ENCODE results near the gene HS3ST4. TPM values are rescaled to one million over a fixed set of nuclear protein-coding genes. Genes with fewer than 3 reads are reported as not detected.

Gene HS3ST4
- total RNA-seq, 2 donors from 2014 or later: not detected

- Mint-ChIP-seq H3K36me3 (ENCODE audit: insufficient read depth in 2 of 2) (peaks cover 0 to 3% of the 10 kb centered on the region in 2 donors), H3K9me3 (peaks cover 0 to 7% of the 10 kb centered on the region in 2 donors), H3K4me3 (no peak overlapping the region), H3K27ac (no peak overlapping the region), H3K27me3 (ENCODE audit: low read depth) (peaks cover 18% of the 10 kb centered on the region), H3K4me1 (ENCODE audit: low read depth) (no peaks in the 10 kb centered on the region)
- DNase-seq (no peak), ATAC-seq (replicated peaks in 1 of 2) (no peak)
Measured at GRCh38 chr16:25895380-25895779, 203.6 kb downstream of the HS3ST4 start.

- H3K9me3 Mint-ChIP-seq: no peaks in the 10 kb centered on the region
- DNase-seq: no peak
- no peak for ATAC-seq (replicated peaks in 1 of 2)
- H3K36me3 Mint-ChIP-seq (ENCODE audit: insufficient read depth in 2 of 2): no peaks in the 10 kb centered on the region
- peaks cover 18% of the 10 kb centered on the region for H3K27me3 Mint-ChIP-seq (ENCODE audit: low read depth)
- H3K4me3 Mint-ChIP-seq: no peak overlapping the region
- H3K4me1 Mint-ChIP-seq (ENCODE audit: low read depth): no peaks in the 10 kb centered on the region
- H3K27ac Mint-ChIP-seq: no peak overlapping the region
Measured at GRCh38 chr16:25896411-25896810, 204.7 kb downstream of the HS3ST4 start.

DNA sequence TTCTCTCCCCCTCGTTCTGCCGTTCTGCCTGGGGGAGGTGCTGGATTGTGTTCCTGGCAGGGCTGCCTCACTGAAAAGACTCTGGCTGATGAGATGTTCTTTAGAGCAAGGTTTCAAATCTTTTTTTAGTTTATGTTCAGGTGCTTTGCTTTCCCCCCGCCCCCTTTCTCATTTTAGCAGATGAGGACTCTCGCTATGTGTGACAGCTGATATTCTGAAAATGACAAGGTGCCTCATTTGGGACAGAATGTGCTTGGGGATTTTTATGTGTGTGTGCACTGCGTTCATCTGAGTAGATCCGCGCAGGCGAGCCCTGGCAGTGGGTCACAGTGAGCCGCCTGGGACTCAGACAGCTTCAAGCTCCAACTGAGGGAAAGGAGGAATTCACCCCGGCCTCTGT, 205.9 kb downstream of the HS3ST4 start:
- Mint-ChIP-seq H3K27me3 (ENCODE audit: low read depth) (peaks cover 22% of the 10 kb centered on the region), H3K9me3 (no peaks in the 10 kb centered on the region), H3K36me3 (ENCODE audit: insufficient read depth in 2 of 2) (no peaks in the 10 kb centered on the region), H3K27ac (no peak overlapping the region), H3K4me1 (ENCODE audit: low read depth) (no peaks in the 10 kb centered on the region), H3K4me3 (no peak overlapping the region)
- ATAC-seq (replicated peaks in 1 of 2): no peak
- DNase-seq: no peak

DNA sequence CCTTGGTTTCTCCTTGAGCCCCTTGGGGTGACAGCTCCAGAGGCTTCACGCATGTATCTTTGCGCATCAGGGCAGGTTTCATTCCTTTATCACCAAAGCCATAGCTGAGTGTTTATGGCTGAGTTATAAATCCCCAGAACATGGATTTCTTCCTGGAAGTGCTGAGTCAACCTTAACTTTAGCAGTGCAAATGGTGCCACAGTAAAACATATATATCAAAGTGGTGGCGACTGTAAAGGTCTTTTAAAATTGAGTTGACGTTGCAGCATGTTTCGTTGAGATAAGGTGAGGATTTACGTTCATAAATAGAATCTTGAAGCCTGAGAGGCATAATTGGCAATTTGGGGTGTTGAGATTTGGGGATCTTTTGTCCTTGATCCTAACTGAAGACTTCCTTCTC, 214.1 kb downstream of the HS3ST4 start:
- ATAC-seq (replicated peaks in 1 of 2) (no peak), DNase-seq (no peak)
- peaks cover 0 to 3% of the 10 kb centered on the region in 2 donors for H3K9me3 Mint-ChIP-seq
- no peaks in the 10 kb centered on the region for H3K4me1 Mint-ChIP-seq (ENCODE audit: low read depth)
- H3K27me3 Mint-ChIP-seq (ENCODE audit: low read depth): peaks cover 4% of the 10 kb centered on the region
- no peak overlapping the region for H3K4me3 Mint-ChIP-seq
- H3K27ac Mint-ChIP-seq: no peak overlapping the region
- H3K36me3 Mint-ChIP-seq (ENCODE audit: insufficient read depth in 2 of 2): no peaks in the 10 kb centered on the region

- Mint-ChIP-seq H3K9me3 (no peaks in the 10 kb centered on the region), H3K36me3 (ENCODE audit: insufficient read depth in 2 of 2) (no peaks in the 10 kb centered on the region), H3K27ac (no peak overlapping the region), H3K27me3 (ENCODE audit: low read depth) (no peaks in the 10 kb centered on the region), H3K4me1 (ENCODE audit: low read depth) (no peaks in the 10 kb centered on the region), H3K4me3 (no peak overlapping the region)
- DNase-seq (no peak), ATAC-seq (replicated peaks in 1 of 2) (no peak)
Measured at GRCh38 chr16:25910971-25911370, 219.2 kb downstream of the HS3ST4 start.

- Mint-ChIP-seq H3K4me3 (no peak overlapping the region), H3K27me3 (ENCODE audit: low read depth) (no peaks in the 10 kb centered on the region), H3K36me3 (ENCODE audit: insufficient read depth in 2 of 2) (no peaks in the 10 kb centered on the region), H3K4me1 (ENCODE audit: low read depth) (no peaks in the 10 kb centered on the region), H3K27ac (no peak overlapping the region), H3K9me3 (no peaks in the 10 kb centered on the region)
- DNase-seq (no peak), ATAC-seq (replicated peaks in 1 of 2) (no peak)
Measured at GRCh38 chr16:25912321-25912720, 220.6 kb downstream of the HS3ST4 start.

- H3K27ac Mint-ChIP-seq: no peak overlapping the region
- H3K4me3 Mint-ChIP-seq: no peak overlapping the region
- no peaks in the 10 kb centered on the region for H3K36me3 Mint-ChIP-seq (ENCODE audit: insufficient read depth in 2 of 2)
- ATAC-seq (replicated peaks in 1 of 2): no peak
- no peaks in the 10 kb centered on the region for H3K9me3 Mint-ChIP-seq
- DNase-seq: no peak
- no peaks in the 10 kb centered on the region for H3K27me3 Mint-ChIP-seq (ENCODE audit: low read depth)
- no peaks in the 10 kb centered on the region for H3K4me1 Mint-ChIP-seq (ENCODE audit: low read depth)
Measured at GRCh38 chr16:25914357-25914962, 222.7 kb downstream of the HS3ST4 start.

GRCh38 chr16:25916037-25916436, 224.3 kb downstream of the HS3ST4 start:
- Mint-ChIP-seq H3K4me1 (ENCODE audit: low read depth) (no peaks in the 10 kb centered on the region), H3K27me3 (ENCODE audit: low read depth) (no peaks in the 10 kb centered on the region), H3K4me3 (no peak overlapping the region), H3K36me3 (ENCODE audit: insufficient read depth in 2 of 2) (no peaks in the 10 kb centered on the region), H3K9me3 (no peaks in the 10 kb centered on the region), H3K27ac (no peak overlapping the region)
- ATAC-seq (replicated peaks in 1 of 2) (no peak), DNase-seq (no peak)

GRCh38 chr16:25922438-25922837, 230.7 kb downstream of the HS3ST4 start:
- no peak overlapping the region for H3K27ac Mint-ChIP-seq
- H3K36me3 Mint-ChIP-seq (ENCODE audit: insufficient read depth in 2 of 2): no peaks in the 10 kb centered on the region
- H3K4me3 Mint-ChIP-seq: no peak overlapping the region
- DNase-seq (no peak), ATAC-seq (replicated peaks in 1 of 2) (no peak)
- no peaks in the 10 kb centered on the region for H3K4me1 Mint-ChIP-seq (ENCODE audit: low read depth)
- H3K27me3 Mint-ChIP-seq (ENCODE audit: low read depth): peaks cover 14% of the 10 kb centered on the region
- H3K9me3 Mint-ChIP-seq: no peaks in the 10 kb centered on the region

- no peaks in the 10 kb centered on the region for H3K9me3 Mint-ChIP-seq
- DNase-seq (no peak), ATAC-seq (replicated peaks in 1 of 2) (no peak)
- no peak overlapping the region for H3K27ac Mint-ChIP-seq
- H3K4me1 Mint-ChIP-seq (ENCODE audit: low read depth): no peaks in the 10 kb centered on the region
- peaks cover 14% of the 10 kb centered on the region for H3K27me3 Mint-ChIP-seq (ENCODE audit: low read depth)
- H3K36me3 Mint-ChIP-seq (ENCODE audit: insufficient read depth in 2 of 2): no peaks in the 10 kb centered on the region
- no peak overlapping the region for H3K4me3 Mint-ChIP-seq
Measured at GRCh38 chr16:25925421-25925820, 233.7 kb downstream of the HS3ST4 start.

- Mint-ChIP-seq H3K36me3 (ENCODE audit: insufficient read depth in 2 of 2) (no peaks in the 10 kb centered on the region), H3K9me3 (no peaks in the 10 kb centered on the region), H3K27me3 (ENCODE audit: low read depth) (no peaks in the 10 kb centered on the region), H3K27ac (no peak overlapping the region), H3K4me1 (ENCODE audit: low read depth) (no peaks in the 10 kb centered on the region), H3K4me3 (no peak overlapping the region)
- ATAC-seq (replicated peaks in 1 of 2) (no peak), DNase-seq (no peak)
Measured at GRCh38 chr16:25931473-25932035, 239.8 kb downstream of the HS3ST4 start.

GRCh38 chr16:25941800-25942499, 250.2 kb downstream of the HS3ST4 start:
- no peaks in the 10 kb centered on the region for H3K36me3 Mint-ChIP-seq (ENCODE audit: insufficient read depth in 2 of 2)
- no peak overlapping the region for H3K4me3 Mint-ChIP-seq
- ATAC-seq (replicated peaks in 1 of 2): no peak
- H3K4me1 Mint-ChIP-seq (ENCODE audit: low read depth): no peaks in the 10 kb centered on the region
- H3K9me3 Mint-ChIP-seq: peaks cover 0 to 8% of the 10 kb centered on the region in 2 donors
- no peak for DNase-seq
- no peak overlapping the region for H3K27ac Mint-ChIP-seq
- H3K27me3 Mint-ChIP-seq (ENCODE audit: low read depth): peaks cover 13% of the 10 kb centered on the region

DNA sequence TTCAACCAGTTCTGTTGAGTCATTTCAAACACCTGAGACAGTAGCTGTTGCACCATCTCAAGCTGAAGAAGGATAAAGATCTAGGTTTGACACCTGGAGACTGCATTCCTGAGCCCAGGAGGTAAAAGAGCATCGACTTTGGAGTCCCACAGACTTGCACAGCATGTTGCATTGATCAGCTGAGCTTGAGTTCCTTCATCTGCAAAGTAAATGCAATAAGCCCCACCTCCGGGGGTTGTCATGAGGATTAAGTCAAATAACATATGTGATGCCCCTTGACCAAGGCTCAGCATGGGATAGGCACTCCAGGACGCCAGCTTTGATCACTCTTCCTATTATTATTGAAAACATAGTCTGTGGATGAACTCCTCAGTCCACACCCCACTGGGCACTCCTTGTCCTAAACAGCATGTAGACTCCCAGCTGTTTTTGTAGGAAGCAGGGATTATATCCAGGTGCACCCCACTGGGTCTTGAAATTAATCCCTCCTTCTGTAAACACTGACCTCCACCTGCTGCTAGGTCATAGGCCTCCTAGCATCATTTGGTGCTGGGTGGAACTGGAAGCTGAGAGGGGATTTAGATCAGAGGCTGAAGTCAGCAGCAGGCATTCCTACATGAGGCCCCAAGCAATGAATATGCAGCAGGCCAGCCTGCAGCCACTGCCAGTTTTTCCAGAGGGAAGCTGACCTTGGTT, 259.0 kb downstream of the HS3ST4 start:
- H3K4me3 Mint-ChIP-seq: no peak overlapping the region
- H3K36me3 Mint-ChIP-seq (ENCODE audit: insufficient read depth in 2 of 2): no peaks in the 10 kb centered on the region
- no peak overlapping the region for H3K27ac Mint-ChIP-seq
- DNase-seq: no peak
- ATAC-seq (replicated peaks in 1 of 2): no peak
- no peaks in the 10 kb centered on the region for H3K4me1 Mint-ChIP-seq (ENCODE audit: low read depth)
- peaks cover 2 to 4% of the 10 kb centered on the region in 2 donors for H3K9me3 Mint-ChIP-seq
- peaks cover 20% of the 10 kb centered on the region for H3K27me3 Mint-ChIP-seq (ENCODE audit: low read depth)
